ENCODE measurements around the gene MAP3K20.
"Not testable (repeated sequence)": the region's sequence is repeated elsewhere in the genome, so short reads cannot be mapped to it uniquely, and the experiment has no call there.

DNA sequence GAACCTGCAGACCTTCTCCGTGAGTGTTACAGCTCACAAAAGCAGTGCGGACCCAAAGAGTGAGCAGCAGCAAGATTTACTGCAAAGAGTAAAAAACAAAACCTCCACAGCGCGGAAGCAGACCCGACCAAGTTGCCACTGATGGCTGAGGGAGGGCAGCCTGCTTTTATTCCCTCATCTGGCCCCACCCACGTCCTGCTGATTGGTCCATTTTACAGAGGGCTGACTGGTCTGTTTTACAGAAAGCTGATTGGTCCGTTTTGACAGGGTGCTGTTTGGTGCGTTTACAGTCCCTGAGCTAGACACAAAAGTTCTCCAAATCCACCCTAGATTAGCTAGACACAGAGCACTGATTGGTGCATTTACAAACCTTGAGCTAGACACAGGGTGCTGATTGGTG is 206.3 kb downstream of the MAP3K20 start:
- TF ChIP-seq, protein P1, sequence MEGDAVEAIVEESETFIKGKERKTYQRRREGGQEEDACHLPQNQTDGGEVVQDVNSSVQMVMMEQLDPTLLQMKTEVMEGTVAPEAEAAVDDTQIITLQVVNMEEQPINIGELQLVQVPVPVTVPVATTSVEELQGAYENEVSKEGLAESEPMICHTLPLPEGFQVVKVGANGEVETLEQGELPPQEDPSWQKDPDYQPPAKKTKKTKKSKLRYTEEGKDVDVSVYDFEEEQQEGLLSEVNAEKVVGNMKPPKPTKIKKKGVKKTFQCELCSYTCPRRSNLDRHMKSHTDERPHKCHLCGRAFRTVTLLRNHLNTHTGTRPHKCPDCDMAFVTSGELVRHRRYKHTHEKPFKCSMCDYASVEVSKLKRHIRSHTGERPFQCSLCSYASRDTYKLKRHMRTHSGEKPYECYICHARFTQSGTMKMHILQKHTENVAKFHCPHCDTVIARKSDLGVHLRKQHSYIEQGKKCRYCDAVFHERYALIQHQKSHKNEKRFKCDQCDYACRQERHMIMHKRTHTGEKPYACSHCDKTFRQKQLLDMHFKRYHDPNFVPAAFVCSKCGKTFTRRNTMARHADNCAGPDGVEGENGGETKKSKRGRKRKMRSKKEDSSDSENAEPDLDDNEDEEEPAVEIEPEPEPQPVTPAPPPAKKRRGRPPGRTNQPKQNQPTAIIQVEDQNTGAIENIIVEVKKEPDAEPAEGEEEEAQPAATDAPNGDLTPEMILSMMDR (IDR thresholded peaks at IDR 0.05) = not testable (repeated sequence)
- TF ChIP-seq POLR2AphosphoS5 (IDR thresholded peaks at IDR 0.05) = not testable (repeated sequence)
